Stimulated activated naive CD4-positive, alpha-beta T cell (primary cell): ENCODE measurements around the gene LRFN5.

Source experiments
- DNase-seq, 6 experiments: peaks; one replicate each; lab custom pipeline; 2025; lab: John Stamatoyannopoulos, UW

The LRFN5 gene

DNA sequence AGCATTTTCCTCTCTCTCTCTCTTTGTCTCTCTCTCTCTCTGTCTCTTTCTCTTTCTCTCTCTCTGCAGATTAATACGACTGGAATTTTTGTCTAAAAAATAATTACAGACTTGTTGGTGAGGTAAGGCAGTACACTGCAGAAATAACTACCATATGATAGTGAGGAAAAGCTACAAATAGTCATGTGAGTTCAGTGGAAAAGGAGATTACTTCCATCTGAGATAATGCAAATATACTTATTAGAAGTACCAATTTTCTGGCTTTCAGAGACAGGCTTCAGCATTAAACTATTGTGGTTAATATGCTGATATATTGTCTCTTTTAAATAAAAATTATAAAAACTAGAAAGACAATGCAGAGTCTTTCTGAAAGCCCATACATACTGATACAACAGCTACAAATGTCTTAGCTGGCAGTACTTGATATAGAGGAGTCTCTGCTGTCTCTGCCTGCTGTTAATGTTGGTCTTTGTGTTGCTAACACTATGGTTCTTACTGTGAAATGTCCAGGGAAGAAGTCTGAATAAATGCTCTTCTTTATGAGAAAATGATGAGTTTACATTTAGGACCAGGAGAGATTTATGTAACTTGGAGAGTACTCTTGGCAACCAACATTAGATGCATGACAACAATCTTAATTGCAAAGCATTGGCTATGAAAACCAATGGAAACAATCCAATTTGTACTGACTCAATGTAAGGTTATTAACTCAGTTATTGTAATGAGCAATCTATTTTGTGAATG is 167.0 kb downstream of the LRFN5 start:
- DNase-seq, result no peak

DNA sequence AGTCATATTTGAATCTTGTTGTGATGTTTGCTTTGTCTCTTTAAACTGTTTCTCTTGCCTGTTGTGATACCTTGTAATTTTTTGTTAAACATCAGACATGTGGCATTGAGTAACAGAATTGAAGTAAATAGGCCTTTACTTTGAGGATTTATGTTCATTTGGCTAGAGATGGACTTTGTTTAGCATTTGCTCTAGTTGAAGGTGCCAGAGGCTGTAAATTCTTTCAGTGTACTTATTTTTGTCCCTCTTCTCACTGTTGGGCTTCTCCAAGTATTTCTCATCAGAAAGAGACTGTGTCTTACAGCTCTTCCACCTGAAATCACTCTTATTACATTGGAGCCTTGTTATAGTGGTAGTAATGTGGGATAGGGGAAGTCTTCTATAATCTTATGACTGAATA is 175.8 kb downstream of the LRFN5 start:
- DNase-seq, result no peak

DNA sequence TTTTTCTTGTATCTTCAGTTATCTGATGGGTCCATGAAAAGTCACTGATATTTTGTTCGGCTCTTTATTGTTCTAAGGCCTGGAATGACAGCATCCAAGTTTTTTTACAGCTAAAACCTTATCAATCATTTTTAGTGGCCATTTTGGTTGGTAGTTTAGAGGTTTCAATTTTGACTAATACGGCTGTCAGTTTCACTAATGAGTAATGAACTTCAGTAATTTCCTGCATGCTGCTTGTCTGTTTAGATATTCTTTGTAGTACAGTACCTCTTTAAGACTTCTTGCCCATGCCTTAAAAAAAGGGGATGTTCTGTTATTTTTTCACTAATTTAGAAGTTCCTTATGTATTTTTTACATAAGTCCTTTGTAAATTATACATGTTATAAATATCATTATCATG is 176.7 kb downstream of the LRFN5 start:
- no peak for DNase-seq

DNA sequence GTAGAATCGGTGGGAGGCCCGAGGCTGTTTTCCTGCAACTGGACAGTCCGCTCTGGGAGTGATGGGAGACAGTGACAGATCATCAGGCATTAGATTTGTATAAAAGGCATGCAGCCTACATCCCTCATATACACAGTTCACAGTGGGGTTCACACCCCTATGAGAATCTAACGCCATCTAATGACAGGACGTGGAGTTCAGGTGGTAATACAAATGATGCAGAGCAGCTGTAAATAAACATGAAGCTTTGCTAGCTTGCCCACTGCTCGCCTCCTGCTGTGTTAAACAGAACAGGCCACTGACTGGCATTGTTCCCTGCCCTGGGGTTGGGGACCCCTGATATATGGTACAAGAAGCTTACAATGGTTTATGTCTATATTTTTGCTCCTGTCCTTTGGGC is 179.0 kb downstream of the LRFN5 start:
- DNase-seq, result no peak

DNA sequence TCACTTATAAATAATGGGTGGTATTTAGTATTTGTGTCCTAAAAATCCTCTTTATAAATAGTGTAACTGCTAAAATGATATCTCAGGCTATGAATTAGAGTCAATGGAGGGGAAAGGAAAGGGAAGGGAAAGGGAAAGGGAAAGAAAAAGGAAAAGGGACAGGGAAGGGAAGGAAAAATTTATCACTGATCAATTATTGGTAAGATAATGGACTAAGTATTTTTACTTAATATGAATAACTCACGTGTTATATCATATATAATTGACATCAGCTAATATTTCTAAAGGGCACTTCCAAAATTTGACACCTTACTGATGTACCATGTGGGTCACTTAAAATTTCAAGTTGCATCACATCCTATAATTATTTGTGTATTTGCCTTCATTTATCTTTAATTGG is 193.1 kb downstream of the LRFN5 start:
- DNase-seq, result no peak

DNA sequence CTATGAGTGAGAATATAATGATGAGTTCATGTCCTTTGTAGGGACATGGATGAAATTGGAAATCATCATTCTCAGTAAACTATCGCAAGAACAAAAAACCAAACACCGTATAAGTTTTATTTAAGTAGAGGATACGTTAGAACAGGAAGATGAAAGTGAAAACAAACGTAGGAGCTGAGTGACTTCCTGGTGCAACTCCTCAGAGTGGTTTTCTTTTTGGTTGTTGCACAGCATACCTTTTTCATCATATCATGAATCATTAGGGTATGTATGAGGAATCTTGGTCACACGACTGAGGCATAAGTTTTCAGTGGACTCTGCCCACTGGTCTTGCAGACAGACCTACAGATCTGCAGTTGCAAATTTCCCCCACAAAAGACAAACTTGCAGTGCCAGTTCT is 199.0 kb downstream of the LRFN5 start:
- no peak for DNase-seq

DNA sequence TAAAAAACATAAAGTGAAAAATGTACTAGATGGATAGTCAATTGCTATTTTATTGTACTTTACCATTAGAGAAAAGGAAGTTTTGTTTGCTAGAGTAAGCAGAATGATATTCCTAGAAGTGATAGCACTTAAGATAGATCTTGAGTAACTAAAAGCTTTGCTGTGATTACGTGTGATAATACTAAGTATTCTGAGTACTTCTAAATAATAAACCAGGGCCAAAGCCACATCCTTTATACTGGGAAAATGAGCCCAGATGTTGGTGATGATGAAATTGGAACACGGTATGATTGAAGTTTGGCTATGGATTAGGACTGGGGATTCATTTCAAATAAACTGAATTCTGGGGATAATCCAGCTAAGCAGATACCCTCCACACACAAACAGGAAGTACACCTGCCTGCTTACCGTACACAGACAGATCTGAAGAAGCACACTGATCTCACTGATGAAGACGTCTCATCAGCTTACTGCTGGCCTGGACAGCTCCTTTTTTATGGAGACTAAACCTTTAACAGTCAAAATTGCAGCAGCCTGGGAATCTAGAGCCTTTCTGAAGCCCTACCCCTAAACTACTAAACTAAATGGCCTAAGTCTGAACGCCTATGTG is 199.8 kb downstream of the LRFN5 start:
- DNase-seq, result no peak

DNA sequence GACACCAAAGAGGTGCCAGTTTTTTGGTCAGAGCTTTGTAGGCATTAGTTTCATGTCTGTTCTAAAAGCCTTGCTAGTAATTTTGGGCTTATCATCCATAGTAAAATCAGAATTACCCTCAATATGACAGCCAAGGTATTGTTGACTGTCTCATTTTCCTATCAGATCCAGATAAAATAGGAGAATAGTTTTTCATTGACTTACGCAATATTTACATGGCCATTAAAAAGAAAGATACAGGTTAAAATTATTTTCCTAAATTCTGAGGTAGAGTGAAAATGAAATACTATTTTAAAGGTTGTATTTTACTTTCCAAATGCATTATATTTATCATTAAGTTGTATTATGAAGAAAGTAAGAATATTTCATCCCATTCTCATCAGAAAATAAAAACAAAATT is 203.7 kb downstream of the LRFN5 start:
- no peak for DNase-seq

DNA sequence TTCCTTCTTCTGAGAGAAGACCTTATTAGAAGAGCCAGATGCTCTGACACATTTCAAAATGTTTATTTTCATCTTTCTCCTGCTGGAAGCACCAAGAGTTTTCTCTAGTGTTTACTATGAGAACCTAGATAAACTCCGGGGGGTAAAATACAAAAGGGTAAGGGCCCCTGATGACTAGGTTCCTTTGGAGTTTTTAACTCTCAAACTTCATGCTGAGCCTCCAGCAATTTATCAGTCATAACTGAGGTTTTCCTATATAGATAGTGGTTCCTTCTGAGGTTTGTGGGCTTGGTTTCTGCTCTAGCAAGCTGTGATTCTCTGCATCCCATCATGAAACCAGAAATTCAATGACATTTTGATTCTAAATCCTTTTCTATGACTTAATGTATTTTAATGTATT is 210.9 kb downstream of the LRFN5 start:
- no peak for DNase-seq

DNA sequence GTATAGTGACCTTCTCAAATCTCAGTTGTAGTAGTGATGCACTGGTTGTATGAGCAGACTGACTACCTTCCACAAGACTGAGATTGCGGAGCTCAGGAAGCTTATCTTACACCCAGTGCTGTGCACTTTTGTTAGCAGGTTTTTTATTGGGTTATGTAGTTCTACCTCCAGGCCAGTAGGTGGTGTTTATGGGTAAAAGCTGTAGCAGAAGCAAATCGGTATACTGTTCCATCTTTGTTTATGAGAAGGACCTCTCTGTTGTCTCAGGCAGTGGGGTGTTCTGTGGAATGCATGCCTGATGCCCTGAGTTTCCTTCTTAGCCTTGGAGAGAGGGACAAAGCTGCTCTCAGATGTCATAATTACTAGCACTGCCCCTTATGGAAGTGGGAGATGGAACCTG is 217.8 kb downstream of the LRFN5 start:
- DNase-seq, result no peak

DNA sequence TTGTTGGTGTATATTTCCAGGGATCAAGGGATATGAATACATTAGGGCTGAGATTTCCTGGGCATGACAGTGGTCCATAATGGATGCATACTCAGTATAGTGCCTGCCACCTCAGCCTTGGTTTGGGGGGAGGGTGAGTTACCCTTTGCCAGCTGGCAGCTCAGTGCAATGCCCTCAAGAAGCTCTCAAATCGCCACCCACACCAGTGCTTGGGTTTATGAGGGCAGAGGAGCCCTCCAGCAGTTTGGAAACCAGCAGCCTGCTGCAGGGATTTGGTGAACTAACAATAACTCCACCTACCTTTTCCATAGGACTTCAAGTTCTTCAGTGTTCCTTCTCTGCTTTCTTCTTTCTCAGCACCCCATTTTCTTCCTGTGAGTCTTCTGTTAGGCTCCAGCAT is 218.9 kb downstream of the LRFN5 start:
- no peak for DNase-seq

DNA sequence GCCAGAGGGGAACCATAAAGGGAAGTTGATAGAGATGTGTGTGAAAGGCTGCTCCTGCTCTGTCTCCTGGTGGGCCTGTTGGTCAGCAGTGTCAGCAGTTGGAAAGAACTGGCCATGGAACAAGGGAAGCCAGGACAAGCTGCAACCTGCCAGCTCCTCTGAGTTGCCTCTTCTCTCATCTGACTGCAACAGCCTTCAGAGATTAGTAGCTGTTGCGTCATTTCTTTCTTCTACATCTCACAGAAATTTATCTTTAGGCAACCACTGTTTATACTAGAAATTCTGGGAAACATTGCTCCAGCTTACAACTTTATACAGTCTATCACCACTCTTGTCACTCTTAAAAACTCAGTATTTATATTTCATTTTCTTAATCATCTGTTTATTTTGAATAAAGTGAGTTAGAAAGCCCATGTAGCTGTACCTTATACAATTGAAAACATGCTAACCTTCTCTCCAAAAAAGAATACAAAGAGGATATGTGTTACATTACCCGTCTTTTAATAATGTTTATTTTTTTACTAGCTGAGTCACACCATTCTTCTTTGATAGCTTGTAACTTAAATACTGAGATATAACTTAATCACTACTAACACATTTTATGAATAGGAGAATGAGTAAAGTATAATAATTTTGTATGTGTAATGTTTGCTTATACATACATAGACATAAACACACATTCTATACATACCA is 224.2 kb downstream of the LRFN5 start:
- no peak for DNase-seq

DNA sequence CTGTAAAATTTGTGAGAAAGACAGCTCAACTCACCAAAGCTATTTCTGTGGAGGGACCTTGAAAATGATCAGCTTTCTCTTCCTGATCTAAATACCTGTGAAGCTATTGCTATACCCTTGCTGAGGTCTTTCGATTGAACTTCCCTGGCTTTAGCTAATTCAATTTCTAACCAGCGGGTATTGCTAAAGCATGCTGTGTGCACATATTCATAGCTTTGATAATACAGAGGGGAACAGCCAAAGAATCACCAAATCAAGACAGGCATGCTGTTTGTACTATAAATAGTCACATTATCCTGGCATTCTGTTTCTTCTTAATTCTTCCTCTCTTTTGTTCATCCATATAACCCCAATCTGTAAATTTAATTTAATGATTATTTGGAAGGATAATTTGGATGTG is 233.0 kb downstream of the LRFN5 start:
- no peak for DNase-seq

DNA sequence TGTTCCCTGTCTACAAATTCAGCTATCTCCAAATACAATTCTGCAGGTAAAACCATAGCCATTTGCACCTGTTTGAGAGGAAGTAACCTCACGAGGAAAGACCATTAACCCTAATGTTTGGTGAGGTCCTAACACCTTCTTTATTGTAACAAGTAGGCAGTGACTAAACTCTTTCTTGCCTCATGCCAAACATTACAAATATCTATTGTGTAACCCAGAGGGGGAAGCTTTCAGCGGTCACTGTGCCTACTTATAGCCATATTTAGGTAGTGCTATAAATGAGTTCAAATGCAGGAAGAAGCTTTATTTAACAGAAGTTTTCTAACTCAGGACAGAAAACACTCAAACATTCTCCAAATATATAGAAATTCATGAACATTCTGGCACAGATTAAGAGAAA is 252.7 kb downstream of the LRFN5 start:
- no peak for DNase-seq

DNA sequence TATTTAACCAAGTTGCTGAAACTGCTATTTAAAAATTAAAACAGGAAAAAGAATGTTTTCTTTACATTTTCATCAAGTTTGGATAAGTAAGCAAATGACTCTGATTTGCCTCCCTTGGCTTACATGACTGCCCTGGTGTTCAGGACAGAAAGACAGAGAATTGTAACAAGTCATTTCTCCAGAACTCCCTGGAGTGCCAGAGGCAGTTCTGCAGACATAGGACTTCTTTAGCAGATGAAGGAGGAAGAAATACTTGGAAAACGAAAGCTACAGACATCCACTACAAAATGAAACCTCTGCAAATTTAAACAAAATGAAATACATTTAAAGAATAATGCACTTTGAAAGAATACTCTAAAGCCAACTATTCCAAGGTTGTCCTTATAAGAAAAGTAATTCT is 253.9 kb downstream of the LRFN5 start:
- no peak for DNase-seq

DNA sequence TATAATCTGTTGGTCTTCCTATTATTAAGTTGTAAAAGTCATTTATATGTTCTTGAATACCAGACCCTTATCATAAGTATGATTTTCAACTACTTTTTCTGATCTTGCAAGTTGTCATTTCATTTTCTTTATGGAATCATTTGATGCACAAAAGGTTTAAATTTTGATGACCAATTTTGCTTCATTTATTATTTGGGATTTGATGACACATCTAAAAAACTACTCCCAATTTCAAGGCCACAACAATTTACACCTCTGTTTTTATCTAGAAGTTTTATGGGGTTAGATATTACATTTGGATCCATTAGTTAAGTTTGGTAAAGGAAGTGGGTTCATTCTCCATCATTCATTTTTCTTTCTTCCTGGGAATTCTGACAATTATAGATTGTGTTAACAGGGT is 259.2 kb downstream of the LRFN5 start:
- no peak for DNase-seq

DNA sequence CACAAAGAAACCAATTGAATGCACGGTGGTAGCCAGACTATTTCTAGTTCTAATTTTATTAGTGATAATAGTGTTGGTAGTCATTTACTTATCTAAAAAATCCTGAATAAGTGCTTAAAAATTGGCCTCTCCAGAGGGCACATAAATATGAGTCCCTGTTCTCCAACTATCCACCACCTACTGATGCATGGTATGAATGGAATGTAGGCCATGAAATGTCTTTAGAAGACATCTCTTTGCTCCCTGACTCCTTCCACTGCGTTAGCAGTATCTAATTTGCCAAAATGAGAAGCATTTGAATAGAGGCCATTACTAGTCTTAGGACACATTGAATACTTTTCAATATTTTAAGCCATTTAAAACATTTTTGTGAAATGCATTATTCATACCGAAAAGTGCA is 261.7 kb downstream of the LRFN5 start:
- DNase-seq, result no peak

DNA sequence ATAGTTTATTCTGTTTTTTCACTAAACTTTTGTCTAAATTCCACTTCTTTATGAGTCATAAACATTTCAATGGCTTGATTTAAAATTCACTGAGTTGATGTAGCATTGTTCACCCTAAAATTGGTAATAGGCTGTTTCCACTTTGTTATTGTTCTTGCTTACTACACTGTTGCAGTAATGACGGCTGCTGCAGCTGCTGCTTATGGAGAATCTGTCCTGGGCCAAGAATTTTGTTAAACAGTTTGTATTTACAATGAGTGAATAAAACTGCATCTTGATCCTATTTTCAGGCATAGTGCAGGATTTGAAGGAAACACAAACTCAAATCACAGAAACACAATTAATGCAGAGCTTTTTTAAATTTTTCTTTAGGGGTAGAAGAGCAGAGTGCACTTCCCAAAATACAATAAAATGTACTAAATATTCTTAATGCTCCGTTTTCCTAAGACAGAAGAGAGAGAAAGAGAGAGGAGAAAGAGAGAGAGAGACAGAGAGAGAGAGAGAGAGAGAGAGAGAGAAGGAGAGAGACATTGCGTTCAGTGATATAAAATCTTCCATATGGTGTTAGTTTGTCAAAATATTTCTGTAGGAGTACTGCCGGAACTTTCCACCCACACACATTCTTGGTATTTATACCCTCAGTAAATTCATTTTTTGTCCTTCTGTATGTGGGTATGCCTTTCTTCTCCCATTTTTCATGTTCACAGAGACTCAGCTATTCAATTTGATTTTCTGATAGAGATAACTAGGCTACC is 266.4 kb downstream of the LRFN5 start:
- DNase-seq, result no peak

DNA sequence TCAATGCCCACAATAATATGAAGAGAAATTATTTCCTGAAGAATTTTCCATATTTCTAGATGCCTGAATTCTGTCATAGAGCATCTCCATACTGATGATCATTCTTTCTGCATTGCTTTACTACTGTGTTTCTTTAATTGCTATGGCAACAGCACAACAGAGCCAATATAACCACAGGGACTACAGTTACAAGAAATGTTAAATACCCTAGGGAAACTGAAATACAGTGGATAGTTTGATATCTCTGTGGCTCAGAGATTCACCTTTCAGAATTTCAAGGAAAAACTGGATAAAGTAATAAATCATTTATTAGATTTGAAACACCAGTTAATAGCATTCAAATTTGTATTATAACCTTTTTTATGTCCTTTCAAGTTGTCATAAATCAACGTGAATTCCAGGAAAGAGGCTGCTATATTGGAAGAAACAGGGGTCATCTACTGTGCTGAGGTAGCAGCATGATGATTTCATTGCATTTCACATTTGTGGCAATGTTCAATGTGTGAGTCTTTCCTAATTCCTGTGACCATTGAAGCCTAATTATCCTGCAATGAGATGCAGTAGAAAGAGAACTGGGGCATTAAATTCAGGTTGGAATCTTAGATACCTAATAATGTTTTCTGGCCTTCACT is 267.1 kb downstream of the LRFN5 start:
- no peak for DNase-seq

DNA sequence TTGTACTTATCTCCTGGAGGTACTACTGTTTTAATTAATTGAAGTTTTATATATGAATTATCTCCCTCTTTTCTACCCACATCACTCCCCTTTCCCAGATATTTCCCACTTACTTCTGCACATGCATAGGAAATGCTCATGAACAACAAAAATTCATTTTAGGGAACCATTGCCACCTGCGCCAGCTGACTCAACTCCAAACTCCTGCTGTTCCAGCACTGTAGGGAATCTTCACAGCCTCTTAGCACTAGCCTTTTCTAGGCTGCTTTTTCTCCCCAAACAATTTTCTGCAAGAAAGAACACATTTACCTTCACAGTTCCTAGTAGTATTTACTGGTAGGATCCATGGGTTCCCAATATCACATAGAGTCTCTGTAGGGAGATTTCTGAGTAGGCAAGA is 268.4 kb downstream of the LRFN5 start:
- no peak for DNase-seq

DNA sequence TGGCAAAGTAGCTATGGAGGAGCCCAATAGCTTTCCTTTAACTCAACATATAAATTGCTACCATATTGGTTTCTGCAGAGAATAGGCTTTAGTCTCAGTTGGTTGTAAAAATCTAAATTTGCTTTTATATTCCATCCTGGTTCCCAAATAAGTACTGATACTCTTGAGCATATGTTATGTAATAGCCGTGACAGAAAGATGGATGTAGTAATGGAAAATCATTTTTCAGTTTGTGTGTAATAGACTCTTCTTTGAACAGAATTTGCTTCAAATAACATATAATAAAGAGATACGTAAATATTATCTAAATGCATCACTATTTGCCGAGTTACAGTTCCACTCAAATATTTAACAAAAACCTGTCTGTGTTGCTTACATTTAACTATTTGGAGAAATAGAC is 271.6 kb downstream of the LRFN5 start:
- DNase-seq, result no peak

DNA sequence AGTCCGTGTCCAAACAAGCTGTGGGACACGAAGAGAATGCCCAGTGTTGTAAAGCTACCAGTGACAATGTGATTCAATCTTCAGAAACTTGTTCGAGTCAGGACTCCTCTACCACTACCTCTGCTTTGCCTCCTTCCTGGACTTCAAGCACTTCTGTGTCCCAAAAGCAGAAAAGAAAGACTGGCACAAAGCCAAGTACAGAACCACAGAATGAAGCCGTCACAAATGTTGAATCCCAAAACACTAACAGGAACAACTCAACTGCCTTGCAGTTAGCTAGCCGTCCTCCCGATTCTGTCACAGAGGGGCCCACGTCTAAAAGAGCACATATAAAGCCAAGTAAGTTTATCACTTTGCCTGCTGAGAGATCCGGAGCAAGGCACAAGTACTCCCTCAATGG is 284.9 kb downstream of the LRFN5 start:
- no peak for DNase-seq
